Measurements from ENCODE around the gene SARDH. TPM values are rescaled to one million over a fixed set of nuclear protein-coding genes. Genes with fewer than 3 reads are reported as not detected.

The SARDH gene
- total RNA-seq, 4 donors from 2014 or later, result 0.10 to 0.29 TPM; not detected in 2

DNA sequence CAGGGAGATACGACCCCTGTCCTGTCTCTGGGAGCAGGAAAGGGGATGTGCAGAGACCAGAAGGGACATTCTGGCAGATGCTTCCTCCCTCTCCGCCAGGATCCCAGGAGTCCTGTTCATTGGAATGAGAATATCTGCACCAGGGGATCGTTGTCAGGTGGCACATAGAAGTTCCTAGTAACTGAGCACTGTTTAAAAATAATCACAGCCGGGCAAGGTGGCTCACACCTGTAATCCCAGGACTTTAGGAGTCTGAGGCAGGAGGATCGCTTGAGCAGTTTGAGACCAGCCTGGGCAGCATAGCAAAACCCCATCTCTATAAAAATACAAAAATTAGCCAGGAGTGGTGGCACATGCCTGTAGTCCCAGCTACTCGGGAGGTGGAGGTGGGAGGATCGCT is 12.3 kb downstream of the SARDH start:
- WGBS, 2 donors, result 71 to 78% methylated on average over 7 of the region's 7 CpGs
- DNase-seq (ENCODE audit: low spot score in 2 of 2), result peak in 1 of 2 donors; percentile 52
- intact Hi-C loops (cut with DNase I; ENCODE audit: low total_unique reads), result loop anchor here (10.0 kb wide), 1 partner anchor 191 kb away; the partner anchor contains the start of gene ADAMTSL2
- TF ChIP-seq POLR2A (IDR thresholded peaks at IDR 0.05), result no peak
- TF ChIP-seq, protein P1, sequence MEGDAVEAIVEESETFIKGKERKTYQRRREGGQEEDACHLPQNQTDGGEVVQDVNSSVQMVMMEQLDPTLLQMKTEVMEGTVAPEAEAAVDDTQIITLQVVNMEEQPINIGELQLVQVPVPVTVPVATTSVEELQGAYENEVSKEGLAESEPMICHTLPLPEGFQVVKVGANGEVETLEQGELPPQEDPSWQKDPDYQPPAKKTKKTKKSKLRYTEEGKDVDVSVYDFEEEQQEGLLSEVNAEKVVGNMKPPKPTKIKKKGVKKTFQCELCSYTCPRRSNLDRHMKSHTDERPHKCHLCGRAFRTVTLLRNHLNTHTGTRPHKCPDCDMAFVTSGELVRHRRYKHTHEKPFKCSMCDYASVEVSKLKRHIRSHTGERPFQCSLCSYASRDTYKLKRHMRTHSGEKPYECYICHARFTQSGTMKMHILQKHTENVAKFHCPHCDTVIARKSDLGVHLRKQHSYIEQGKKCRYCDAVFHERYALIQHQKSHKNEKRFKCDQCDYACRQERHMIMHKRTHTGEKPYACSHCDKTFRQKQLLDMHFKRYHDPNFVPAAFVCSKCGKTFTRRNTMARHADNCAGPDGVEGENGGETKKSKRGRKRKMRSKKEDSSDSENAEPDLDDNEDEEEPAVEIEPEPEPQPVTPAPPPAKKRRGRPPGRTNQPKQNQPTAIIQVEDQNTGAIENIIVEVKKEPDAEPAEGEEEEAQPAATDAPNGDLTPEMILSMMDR (IDR thresholded peaks at IDR 0.05), result no peak
- H3K4me3 ChIP-seq (ENCODE audit: low read depth, poor library complexity, severe bottlenecking), result no peak overlapping the region

DNA sequence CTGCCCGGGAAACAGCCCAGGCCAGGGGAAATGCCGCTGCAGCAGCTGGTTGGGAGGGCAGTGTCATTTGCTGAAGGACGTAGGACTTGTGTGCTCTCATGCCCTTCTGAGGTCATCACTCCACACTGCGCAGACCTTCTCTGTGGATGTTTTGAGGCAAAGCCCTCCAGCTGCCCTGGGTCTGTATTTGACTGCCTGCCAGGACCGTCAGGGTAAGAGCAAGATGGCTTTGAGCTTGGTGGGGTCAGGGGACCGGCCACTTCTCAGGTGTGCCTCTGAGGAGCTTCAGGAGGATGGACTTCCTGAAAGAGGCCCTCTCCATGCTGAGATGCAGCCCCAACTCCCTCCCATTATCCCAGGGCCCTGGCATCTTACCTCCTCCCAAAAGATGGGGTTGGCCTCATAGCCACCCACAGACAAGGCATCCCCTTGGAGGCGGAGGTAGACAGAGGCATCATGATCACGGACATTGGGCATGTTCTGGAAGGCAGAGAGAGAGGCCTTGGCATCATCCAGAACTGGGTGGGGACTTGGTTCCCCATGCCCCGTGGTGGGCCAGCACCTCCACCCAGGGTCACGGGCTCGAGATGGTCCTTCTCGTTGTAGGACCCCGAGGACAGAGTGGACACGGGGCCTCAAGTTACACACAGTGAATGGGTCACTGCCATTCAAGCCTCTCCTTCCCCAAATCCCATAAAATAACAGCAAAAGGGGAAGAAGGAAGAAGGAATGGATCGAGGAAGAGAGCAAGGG is 19.4 kb downstream of the SARDH start:
- TF ChIP-seq, protein P1 (IDR thresholded peaks at IDR 0.05), result no peak
- TF ChIP-seq POLR2A (IDR thresholded peaks at IDR 0.05), result no peak
- DNase-seq (ENCODE audit: low spot score in 2 of 2), result no peak
- intact Hi-C loops (cut with DNase I; ENCODE audit: low total_unique reads), result no loop called here
- 86 to 89% methylated on average over 14 to 15 of the region's 15 CpGs for WGBS, 2 donors
- no peak overlapping the region for H3K4me3 ChIP-seq (ENCODE audit: low read depth, poor library complexity, severe bottlenecking)

DNA sequence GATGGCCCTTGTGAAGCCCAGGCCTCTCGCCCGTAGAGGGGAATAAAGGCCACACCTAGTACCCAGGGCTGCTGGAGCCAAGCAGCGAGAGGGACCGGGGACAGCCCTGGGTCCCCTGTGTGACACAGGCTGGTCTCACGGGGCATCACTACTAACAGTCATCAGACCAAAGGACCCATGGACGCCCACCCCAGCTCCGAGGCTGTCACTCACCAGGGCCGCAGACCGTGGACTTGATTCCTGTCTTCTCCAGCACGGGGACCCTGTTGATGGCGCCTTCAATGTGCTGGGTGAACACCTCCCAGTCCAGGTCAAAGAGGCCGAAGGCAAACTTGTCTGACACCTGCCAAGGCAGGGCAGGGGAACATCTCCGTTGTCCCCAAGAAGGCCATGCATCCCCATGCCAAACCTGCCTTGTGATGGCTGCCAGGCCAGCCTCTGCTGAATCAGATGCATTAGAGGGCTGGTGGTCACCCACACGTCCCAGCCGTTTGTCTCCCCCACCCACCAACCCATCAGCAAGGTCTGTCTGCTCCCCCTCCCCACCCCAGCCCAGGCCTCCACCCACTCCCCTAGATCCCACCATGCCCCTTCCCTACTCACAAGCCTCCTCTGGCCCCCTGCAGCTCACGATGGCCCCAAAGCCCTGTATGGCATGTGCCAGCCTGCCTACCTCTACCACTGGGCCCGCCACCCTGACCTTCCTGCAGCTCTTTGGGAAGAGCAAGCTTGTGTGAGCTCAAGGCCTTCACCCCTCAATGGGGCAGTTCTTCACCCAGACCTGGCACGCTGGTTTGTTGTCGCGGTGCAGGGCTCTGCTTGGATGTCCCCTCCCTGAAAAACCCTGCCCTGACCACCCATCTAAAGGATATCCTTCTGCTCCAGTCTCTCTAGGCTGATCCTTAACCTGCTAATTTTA is 20.8 kb downstream of the SARDH start:
- H3K4me3 ChIP-seq (ENCODE audit: low read depth, poor library complexity, severe bottlenecking), result no peak overlapping the region
- TF ChIP-seq POLR2A (IDR thresholded peaks at IDR 0.05), result no peak
- TF ChIP-seq, protein P1 (IDR thresholded peaks at IDR 0.05), result no peak
- DNase-seq (ENCODE audit: low spot score in 2 of 2), result no peak
- intact Hi-C loops (cut with DNase I; ENCODE audit: low total_unique reads), result no loop called here
- WGBS, 2 donors, result 93 to 94% methylated on average over 17 to 20 of the region's 20 CpGs

DNA sequence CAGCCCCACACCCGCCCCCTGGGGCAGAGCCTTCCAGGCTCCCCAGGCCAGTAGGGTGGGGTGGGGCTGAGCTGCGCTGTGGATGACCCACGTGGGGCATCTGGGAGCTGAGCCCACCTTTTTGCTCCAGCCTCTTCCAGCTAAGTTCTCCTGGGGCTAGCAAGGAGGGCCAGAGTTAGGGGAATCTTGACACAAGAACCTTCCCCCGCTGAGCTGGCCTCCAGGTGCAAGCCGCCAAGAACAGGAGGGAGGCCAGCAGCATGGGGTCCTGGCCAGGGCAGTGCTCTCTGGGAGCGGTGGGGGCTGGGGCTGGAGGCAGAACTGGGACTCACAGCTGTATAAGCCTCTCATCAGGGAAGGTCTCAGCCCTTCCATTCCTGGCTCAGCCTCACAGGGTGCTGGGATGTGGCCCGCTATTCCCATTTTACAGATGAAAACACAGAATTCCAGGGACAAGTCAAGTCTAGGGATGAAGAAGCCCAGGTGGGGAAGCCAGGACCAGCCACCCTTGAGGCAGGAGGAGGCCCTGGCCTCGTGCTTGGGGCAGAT is 21.5 kb downstream of the SARDH start:
- TF ChIP-seq POLR2A (IDR thresholded peaks at IDR 0.05), result no peak
- TF ChIP-seq, protein P1 (IDR thresholded peaks at IDR 0.05), result no peak
- no peak for DNase-seq (ENCODE audit: low spot score in 2 of 2)
- intact Hi-C loops (cut with DNase I; ENCODE audit: low total_unique reads), result no loop called here
- 67 to 70% methylated on average over 8 of the region's 8 CpGs for WGBS, 2 donors
- no peak overlapping the region for H3K4me3 ChIP-seq (ENCODE audit: low read depth, poor library complexity, severe bottlenecking)

DNA sequence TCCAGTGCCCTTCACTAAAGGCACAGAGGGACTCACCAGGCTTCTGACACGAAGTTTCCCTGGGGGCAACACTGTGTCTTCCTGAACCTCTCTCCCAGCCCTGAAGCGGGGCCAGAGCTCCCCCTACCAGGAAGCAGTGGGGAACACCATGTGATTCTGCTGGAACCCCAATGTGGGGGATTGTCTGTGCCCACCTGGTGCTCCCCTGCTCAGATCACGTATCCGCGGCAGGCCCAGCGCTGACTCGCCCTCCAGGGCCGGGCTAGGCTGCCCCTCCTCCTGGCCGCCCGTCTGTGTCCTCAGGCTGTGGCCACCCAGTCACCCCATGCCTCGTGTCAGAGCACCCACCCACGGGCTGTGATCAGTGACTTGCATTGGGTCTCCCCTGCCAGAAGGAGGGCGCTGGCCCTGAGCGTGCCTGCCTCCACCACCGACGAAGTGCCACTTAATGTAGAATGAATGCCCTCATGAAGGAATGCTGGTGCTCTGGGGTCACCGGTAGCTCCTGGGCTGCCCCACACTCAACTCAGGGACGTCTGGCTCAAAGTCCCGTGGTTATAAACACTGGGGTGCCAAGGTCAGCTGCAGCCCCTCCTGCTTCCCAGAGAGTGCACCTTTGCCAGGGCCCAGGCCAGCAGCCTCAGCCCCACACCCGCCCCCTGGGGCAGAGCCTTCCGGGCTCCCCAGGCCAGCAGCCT is 22.1 kb downstream of the SARDH start:
- TF ChIP-seq, protein P1 (IDR thresholded peaks at IDR 0.05), result no peak
- TF ChIP-seq POLR2A (IDR thresholded peaks at IDR 0.05), result no peak
- intact Hi-C loops (cut with DNase I; ENCODE audit: low total_unique reads), result no loop called here
- no peak for DNase-seq (ENCODE audit: low spot score in 2 of 2)
- H3K4me3 ChIP-seq (ENCODE audit: low read depth, poor library complexity, severe bottlenecking), result no peak overlapping the region
- WGBS, 2 donors, result 42 to 61% methylated on average over 15 to 20 of the region's 21 CpGs
